DOHH2 (cell line): Measurements from ENCODE around the gene ALDH1L2.

ENCODE experiments used
- H3F3A ChIP-seq: fragments of 200-600 bp; sonication (generic), shearing (Covaris generic); 2 replicates; pipeline ENCODE4 v1.6.0; 2016; ENCODE audit warnings: antibody characterized with exemption, mild to moderate bottlenecking; ENCODE audit not compliant: control insufficient read depth, insufficient read depth
- H3K27ac ChIP-seq: fragments of 200-600 bp; sonication (generic); 2 replicates; pipeline ENCODE4 v1.5.1; 2014; ENCODE audit warnings: low read depth, mild to moderate bottlenecking, low read length, moderate library complexity
- H3K27me3 ChIP-seq: fragments of 200-600 bp; sonication (generic); 2 replicates; pipeline ENCODE4 v1.6.1; 2014; ENCODE audit warnings: mild to moderate bottlenecking, low read length, mixed read lengths; ENCODE audit not compliant: control insufficient read depth
- H3K36me3 ChIP-seq: fragments of 200-600 bp; sonication (generic); 2 replicates; pipeline ENCODE4 v1.6.1; 2014; ENCODE audit warnings: mild to moderate bottlenecking, low read length, moderate library complexity, mixed read lengths; ENCODE audit not compliant: control insufficient read depth
- H3K4me1 ChIP-seq: fragments of 200-600 bp; sonication (generic); 2 replicates; pipeline ENCODE4 v1.6.1; 2014; ENCODE audit warnings: mild to moderate bottlenecking, low read length, mixed read lengths; ENCODE audit not compliant: control insufficient read depth
- H3K4me2 ChIP-seq: fragments of 200-600 bp; sonication (generic); 2 replicates; pipeline ENCODE4 v1.6.0; 2014; ENCODE audit warnings: mild to moderate bottlenecking, low read length, moderate library complexity
- H3K4me3 ChIP-seq: fragments of 200-600 bp; sonication (generic); 2 replicates; pipeline ENCODE4 v1.5.1; 2014; ENCODE audit warnings: mild to moderate bottlenecking, low read length, mixed read lengths
- H3K79me2 ChIP-seq: fragments of 200-600 bp; sonication (generic); 2 replicates; pipeline ENCODE4 v1.6.1; 2014; ENCODE audit warnings: mild to moderate bottlenecking, low read length, mixed read lengths; ENCODE audit not compliant: control insufficient read depth
- H3K9me2 ChIP-seq: fragments of 200-600 bp; sonication (generic); replicated peaks from 2 replicates; pipeline ENCODE4 v1.6.1; 2014; ENCODE audit warnings: mild to moderate bottlenecking, low read length, mixed read lengths; ENCODE audit not compliant: control insufficient read depth
- H3K9me3 ChIP-seq: fragments of 200-600 bp; sonication (generic); 2 replicates; pipeline ENCODE4 v1.6.1; 2014; ENCODE audit warnings: antibody characterized with exemption, low read length, mixed read lengths; ENCODE audit not compliant: control insufficient read depth, insufficient read depth
- H4K20me1 ChIP-seq: fragments of 200-600 bp; sonication (generic); 2 replicates; pipeline ENCODE4 v1.6.0; 2014; ENCODE audit warnings: low read depth, mild to moderate bottlenecking, antibody characterized with exemption, low read length, moderate library complexity; ENCODE audit not compliant: control insufficient read depth, insufficient read depth
- EZH2phosphoT487 ChIP-seq: fragments of 200-600 bp; sonication (generic); IDR thresholded peaks from 2 replicates; pipeline ENCODE4 v1.6.1; 2017; ENCODE audit warnings: borderline replicate concordance, mild to moderate bottlenecking, antibody characterized with exemption, low read length, moderate library complexity, mixed read lengths
- TF ChIP-seq, protein P1 (sequence below): fragments of 200-600 bp; sonication (generic); IDR thresholded peaks from one replicate; pipeline ENCODE4 v1.5.1; 2014; ENCODE audit warnings: antibody characterized with exemption, mild to moderate bottlenecking, low read depth, low read length; ENCODE audit not compliant: poor library complexity, severe bottlenecking

The ALDH1L2 gene

DNA sequence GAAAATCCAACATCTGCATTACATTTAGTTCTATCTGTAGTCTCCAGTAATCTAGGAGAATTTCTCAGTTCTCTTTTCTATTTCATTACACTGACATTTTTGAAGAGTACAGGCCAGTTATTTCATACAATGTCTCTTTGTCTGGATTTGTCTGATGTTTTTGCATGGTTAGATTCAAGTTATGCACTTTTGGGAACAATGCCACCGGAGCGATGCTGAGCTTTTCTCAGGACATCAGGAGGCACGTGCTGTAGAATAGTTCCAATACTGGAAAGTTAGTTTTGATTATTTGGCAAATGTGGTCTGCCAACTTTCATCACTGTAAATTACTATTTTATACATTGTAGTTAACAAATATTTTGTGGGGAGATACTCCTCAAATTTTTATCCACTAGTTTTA is 43.1 kb downstream of the ALDH1L2 start:
- H3K9me3 ChIP-seq, result no peaks in the 10 kb centered on the region
- no peak overlapping the region for H3K4me2 ChIP-seq
- no peak overlapping the region for H3K4me3 ChIP-seq
- no peaks in the 10 kb centered on the region for H3F3A ChIP-seq
- no peak overlapping the region for H3K27ac ChIP-seq
- no peaks in the 10 kb centered on the region for H4K20me1 ChIP-seq
- TF ChIP-seq, protein P1, sequence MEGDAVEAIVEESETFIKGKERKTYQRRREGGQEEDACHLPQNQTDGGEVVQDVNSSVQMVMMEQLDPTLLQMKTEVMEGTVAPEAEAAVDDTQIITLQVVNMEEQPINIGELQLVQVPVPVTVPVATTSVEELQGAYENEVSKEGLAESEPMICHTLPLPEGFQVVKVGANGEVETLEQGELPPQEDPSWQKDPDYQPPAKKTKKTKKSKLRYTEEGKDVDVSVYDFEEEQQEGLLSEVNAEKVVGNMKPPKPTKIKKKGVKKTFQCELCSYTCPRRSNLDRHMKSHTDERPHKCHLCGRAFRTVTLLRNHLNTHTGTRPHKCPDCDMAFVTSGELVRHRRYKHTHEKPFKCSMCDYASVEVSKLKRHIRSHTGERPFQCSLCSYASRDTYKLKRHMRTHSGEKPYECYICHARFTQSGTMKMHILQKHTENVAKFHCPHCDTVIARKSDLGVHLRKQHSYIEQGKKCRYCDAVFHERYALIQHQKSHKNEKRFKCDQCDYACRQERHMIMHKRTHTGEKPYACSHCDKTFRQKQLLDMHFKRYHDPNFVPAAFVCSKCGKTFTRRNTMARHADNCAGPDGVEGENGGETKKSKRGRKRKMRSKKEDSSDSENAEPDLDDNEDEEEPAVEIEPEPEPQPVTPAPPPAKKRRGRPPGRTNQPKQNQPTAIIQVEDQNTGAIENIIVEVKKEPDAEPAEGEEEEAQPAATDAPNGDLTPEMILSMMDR, result no peak
- TF ChIP-seq EZH2phosphoT487, result no peak
- no peaks in the 10 kb centered on the region for H3K4me1 ChIP-seq
- H3K27me3 ChIP-seq, result no peaks in the 10 kb centered on the region
- no peaks in the 10 kb centered on the region for H3K36me3 ChIP-seq
- no peaks in the 10 kb centered on the region for H3K9me2 ChIP-seq
- H3K79me2 ChIP-seq, result no peaks in the 10 kb centered on the region

DNA sequence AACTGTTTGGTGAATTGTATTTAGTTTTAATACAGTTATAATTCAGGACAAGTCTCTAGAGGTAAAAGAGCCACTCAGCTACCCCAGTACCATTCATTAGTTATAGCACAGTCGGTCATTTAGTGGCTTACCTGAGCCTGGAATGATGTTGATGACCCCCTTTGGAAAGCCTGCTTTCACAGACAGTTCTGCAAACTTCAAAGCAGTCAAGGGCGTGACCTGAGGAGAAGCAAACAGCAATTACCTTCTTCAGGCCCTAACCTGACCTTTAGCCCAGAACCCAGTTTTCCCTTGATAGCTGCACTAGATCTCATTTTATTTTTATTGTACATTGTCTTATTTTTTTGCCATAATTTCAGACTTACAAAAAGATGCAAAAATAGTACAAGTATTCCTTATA is 43.8 kb downstream of the ALDH1L2 start:
- TF ChIP-seq EZH2phosphoT487, result no peak
- TF ChIP-seq, protein P1, result no peak
- Histone ChIP-seq H3K9me3 (no peaks in the 10 kb centered on the region), H3K27ac (no peak overlapping the region), H3K79me2 (no peaks in the 10 kb centered on the region), H3K4me1 (no peaks in the 10 kb centered on the region), H3K4me2 (no peak overlapping the region), H3K36me3 (no peaks in the 10 kb centered on the region), H3K27me3 (no peaks in the 10 kb centered on the region), H3K9me2 (no peaks in the 10 kb centered on the region), H3F3A (no peaks in the 10 kb centered on the region), H4K20me1 (no peaks in the 10 kb centered on the region), H3K4me3 (no peak overlapping the region)

DNA sequence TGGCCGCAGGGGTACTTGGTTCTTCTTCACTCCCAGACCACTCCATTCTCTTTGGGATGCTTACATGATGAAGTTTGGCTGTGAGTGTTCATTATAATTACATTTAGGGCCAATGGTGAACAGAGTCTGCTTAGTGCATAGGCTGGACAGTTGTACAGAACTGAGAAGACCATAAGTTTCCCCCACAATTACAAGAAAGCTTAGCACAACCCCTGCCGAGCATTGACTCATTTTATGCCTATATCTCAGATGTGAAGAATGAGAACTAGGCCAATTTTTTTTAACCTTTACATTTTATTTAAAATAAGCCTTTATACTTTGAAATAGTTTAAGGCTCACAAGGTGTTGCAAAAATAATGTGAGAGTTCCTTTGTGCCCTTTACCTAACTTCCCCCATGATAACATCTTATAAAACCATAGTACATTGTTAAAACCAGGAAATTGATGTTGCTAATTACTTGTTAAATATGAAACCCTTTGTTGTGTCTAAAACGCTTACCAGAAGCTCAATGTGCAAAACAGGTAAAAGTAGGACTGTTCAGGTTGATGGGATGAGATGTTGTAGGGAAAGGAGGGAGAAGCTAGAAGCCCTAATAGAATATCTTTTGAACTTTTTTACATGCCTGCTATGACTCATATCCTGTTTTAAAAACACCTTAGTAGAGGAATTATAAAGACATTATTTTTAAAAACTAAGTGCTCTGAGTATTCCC is 47.2 kb downstream of the ALDH1L2 start:
- no peak for TF ChIP-seq EZH2phosphoT487
- TF ChIP-seq, protein P1, result no peak

More for the DNA sequence above, 47.2 kb downstream of the ALDH1L2 start:
- Histone ChIP-seq H3K36me3 (no peaks in the 10 kb centered on the region), H4K20me1 (no peaks in the 10 kb centered on the region), H3K4me1 (no peaks in the 10 kb centered on the region), H3K79me2 (no peaks in the 10 kb centered on the region), H3K9me3 (no peaks in the 10 kb centered on the region), H3K4me3 (no peak overlapping the region), H3K9me2 (no peaks in the 10 kb centered on the region), H3K4me2 (no peak overlapping the region), H3K27me3 (no peaks in the 10 kb centered on the region), H3F3A (no peaks in the 10 kb centered on the region), H3K27ac (no peak overlapping the region)
